GM18909 (cell line): ENCODE data around the gene CD46.

Experiments
- ATAC-seq: cut with Tn5 transposase; IDR thresholded peaks from one replicate; pipeline ENCODE4 v1.9.1; 2021; ENCODE audit warnings: mild to moderate bottlenecking; ENCODE audit not compliant: unreplicated experiment, poor library complexity

Gene CD46

DNA sequence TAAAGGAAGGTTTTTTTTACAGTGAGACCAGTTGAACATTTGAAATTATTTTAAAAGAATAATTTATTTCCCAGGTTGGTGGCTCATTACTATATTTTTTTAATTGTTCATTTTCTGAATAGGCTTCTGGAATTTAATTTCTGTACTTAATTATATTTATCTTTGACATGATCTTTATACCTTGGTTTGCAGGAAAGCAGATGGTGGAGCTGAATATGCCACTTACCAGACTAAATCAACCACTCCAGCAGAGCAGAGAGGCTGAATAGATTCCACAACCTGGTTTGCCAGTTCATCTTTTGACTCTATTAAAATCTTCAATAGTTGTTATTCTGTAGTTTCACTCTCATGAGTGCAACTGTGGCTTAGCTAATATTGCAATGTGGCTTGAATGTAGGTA, 41.5 kb downstream of the CD46 start:
- ATAC-seq: no peak

DNA sequence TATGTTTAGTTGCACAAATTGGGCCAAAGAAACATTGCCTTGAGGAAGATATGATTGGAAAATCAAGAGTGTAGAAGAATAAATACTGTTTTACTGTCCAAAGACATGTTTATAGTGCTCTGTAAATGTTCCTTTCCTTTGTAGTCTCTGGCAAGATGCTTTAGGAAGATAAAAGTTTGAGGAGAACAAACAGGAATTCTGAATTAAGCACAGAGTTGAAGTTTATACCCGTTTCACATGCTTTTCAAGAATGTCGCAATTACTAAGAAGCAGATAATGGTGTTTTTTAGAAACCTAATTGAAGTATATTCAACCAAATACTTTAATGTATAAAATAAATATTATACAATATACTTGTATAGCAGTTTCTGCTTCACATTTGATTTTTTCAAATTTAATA, 43.0 kb downstream of the CD46 start:
- no peak for ATAC-seq

DNA sequence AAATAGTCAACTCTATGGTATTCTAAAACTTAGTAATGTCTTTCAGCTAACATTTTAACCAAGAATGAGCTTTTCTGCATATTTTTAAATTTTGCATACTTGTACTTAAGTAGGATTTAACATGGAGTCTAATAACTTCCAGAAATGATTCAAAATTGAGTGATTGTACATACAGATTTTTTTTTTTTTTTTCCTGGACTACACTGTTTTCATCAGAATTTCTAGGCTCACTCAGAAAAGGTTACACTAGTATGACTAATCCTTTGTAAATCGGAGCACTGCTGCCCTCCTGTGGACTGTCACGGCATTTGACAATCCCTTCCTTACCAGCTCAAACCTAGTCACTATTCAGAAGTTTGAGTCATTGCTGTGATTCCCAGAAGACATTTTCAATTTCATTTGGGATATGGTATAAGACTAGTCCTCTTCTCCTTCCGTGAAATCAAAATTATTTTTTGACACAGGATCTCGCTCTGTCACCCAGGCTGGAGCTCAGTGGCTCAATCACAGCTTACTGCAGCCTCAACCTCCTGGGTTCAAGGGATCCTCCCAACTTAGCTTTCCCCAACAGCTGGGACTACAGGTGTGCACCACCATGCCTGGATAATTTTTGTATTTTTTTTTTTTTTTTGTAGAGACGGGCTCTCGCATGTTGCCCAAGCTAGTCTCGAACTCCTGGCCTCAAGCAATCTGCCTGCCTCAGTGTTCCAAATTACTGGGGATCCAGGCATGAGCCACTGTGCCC, 45.5 kb downstream of the CD46 start:
- ATAC-seq: peak; percentile 73

DNA sequence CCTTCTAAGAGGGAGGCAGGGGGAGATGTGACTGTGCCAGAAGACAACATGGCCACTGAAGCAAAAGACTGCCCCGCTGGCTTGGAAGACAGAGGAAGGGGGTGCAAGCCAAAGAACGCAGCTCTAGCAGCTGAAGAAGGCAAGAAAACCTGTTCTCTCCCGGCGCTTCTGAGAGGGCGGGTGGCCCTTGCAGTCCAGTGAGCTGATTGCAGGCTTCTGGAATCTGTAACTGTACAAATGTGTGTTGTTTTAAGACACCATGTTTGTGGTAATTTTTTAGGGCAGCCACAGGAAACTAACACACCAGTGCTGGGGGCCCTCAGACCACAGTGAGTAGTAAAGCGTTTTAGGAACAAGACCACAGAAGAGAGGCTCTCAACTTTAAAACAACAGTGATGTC, 47.0 kb downstream of the CD46 start:
- peak; percentile 50 for ATAC-seq

DNA sequence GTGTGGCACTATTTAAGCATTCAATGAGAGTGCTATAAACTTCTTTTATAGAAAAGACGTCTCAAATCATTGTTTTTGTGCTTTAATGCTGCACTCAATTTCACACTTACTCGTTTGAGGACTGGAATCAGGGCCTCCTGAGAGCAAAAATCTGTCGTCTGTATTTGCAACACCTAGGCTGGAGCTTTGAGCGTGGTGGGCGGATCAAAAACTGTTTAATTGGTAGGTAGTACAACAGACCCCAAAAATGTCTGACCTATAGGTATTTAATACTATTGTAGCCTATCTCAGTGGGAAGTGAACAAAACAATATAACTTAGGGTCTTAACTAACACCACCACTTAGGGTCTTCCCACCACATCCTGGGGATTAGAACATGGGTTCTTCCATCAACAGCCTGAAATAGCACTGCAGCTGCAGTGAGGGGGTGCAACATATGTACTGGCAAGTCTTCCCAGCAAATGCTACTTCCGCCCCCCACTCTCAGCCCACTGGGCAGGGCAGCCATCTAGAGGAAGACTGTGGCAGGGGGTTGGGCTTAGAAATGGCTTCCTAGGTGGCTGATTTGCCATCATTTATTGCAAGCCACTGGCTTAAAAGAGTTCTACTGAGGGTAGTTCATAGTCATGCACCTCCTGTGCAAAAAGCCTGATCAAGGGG, 48.3 kb downstream of the CD46 start:
- ATAC-seq: no peak

DNA sequence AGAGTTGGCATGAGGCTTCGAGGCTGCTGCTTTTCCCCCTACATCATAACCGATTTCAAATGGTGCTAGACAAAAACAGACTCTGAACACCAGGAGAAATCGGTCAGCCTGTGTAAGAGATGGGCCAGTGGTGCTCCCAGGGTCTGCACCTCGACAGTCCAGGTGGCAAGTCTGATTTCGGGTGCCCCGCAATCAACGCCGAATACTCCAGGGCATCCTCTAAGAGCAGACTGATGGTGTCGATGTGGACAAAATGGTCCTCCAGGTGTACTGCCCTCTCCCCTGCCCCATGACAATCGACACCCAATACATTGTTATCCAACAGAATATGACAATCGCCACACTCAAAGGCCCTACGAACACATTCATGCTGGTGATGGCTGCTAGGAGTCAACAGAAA, 50.0 kb downstream of the CD46 start:
- ATAC-seq: no peak

DNA sequence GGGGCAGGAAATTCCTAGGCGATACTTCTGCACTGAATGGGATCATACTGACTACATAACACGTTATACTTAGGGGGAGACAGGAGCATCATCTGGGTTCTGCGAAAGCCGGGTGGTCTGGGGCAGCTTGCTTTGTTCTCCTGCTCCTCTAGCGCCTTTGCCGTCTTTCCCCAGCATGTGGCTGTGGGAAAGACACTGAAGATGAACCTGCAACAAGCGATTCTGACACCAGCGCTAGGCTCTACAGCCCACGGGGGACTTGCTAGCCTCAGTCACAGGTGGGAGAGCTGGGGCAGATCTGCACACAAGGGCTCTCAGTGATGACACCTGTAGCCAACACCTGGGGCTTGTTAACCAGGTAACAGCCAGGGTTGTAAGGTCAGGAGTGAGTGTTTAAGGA, 51.8 kb downstream of the CD46 start:
- no peak for ATAC-seq

DNA sequence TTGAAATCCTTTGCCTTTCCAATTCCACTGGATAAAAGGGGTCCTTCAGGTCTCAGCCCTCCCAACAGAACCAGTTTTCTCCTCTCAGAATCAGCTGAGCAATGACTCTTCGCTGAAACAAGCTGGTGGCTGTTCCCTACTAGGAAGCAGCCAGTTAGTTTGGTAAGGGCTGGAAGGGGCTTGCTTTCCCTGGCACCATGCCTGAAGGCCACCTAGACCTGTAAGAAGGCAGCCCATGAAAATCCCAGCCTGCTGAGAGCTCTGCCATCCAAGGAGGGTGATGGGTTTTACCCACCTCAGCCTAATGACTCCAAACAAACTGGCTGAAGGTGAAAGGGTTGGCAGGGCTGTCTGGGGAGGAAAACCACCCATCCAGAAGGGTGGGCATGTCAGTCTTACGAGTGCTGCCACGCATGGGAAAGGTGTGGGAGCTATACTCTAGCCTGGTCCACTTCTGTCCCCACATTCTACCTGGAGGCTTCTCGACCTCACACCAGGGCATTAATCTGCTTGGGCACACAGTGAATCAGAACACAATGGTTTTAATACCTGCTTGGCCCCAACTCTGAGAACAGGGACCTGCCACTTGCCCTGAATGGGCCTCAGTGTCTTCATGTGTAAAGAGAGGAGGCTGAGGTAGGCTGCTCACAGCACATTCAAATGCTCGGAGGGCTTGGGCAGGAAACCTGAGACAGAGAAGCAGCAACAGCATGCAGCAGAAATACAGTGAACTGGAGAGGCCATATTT, 53.0 kb downstream of the CD46 start:
- no peak for ATAC-seq

DNA sequence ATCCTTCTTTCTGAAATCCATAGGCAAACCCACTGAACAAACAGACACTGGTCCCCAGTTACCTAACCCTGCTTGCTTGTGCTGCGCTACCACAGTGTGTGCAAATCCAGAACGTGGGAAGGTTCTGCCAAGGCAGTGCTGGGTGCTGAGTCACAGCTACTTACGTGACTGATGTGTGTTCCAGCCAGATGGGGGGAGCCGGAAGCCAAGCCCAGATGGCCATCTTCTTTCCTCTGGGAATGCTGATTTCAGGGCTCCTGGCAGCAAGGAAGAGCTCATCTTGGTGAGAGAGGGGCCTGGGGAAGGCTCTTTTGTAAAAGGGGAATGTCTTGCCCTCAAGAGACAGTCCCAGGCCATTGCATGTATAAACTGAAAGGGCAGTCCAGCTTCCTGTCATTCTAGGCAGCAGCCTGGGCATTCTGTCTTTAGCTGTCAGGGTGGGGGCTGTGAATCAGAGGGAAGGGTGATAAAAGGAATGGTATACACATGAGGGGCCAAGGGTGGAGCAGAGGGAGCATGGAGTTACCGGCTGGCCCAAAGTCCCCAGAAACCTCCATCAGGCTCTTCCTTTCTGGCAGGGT, 54.1 kb downstream of the CD46 start:
- no peak for ATAC-seq

DNA sequence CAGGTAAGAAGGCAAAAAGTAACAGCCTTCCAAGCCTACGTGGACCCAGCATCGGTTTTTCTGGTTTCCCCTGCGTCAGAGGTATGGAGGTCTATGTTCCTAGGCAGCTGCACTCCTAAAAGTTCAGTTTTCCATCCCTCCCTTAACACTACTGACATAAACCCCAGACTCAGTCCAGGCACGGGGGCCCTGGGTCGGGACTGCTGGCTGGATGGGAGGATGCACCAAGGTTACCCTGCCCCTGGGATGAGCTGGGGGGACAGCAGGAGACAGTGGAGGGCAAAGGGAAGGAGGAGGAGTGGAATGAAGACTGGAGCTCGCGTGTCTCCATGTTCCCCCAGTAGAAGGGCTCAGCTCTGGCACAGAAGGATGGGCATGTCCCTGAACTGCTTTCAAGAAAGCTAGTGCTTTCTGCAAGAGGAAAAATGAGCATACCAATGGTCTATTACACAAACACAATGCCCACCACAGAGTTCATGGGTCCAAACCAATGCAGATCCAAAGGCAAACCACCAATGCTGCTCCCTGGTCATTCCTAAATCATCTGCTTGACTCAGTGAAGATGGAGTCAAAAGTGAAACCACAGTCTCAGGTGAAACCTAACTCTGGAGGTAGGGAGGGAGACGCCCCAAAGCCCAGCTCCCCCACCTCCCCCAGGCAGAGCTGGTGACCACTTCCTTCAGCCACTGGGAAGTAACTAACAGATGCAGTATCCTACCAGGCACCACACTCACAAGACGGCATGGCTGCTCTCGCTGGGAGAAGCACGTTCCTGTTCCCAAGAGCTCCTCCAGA, 54.9 kb downstream of the CD46 start:
- no peak for ATAC-seq

DNA sequence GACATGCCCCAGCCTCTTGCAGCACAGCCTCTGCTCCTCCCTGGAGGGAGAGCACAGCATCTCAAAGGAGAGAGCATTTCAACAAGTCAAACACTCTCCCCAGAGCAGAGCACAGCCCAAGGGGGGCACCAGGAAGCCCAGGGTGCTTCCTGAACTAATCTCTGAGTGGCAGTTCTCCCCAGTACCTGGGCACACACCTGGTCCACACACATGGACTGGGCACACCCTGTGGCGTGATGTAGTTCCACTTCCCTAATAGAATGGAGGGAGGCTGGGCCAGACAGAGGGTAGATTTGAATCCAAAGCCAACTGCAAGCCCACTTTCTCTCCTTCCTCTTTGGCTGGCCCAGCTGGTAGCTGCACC, 55.5 kb downstream of the CD46 start:
- no peak for ATAC-seq

DNA sequence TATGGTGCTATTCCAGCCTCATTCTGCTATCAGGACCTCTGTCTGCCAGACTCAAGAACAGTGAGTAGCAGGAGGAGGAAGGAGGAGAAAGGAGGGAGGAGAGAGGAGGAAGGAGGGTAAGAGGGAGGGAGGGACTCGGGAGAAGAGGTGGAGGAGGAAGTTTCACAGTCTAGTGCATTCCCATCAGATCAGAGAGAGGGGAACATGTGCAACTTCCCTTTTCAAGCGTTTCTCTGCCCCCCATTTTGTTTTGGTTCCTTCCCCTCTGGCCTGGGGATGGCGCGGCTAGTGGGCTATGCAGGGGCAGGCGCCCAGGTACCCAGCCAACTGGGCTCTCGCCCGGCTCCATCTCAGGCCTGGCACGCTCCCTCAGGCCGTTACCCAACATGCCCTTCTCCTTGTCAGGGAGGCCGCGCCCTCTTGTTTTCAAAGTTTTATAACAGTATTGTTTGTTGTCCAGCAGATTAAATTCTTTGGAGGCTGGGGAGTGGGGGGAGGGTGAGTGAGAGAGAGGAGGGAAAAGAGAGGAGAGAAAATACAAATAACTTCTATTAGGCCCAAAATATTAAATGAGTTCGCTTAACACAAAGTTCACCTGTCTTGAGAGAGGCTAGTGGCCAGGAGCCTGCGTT, 56.0 kb downstream of the CD46 start:
- ATAC-seq: no peak

DNA sequence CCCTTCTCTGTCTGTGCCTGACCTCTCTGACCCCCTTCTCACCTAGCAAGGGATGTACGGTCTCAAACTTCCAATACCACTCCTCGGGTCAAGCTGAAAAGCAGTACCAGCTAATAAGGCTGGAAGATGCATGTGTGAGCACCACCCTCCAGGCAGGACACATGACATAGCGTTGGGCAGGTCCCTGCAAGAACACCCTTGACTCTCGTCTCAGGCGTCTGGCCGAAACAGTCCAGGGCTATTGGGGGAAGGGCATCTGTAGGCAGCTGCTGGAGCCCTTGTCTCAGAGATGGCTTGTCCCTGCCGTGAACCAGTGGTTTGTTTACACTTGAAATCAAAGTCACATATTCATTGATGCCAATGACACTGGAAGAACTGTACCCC, 56.5 kb downstream of the CD46 start:
- no peak for ATAC-seq

DNA sequence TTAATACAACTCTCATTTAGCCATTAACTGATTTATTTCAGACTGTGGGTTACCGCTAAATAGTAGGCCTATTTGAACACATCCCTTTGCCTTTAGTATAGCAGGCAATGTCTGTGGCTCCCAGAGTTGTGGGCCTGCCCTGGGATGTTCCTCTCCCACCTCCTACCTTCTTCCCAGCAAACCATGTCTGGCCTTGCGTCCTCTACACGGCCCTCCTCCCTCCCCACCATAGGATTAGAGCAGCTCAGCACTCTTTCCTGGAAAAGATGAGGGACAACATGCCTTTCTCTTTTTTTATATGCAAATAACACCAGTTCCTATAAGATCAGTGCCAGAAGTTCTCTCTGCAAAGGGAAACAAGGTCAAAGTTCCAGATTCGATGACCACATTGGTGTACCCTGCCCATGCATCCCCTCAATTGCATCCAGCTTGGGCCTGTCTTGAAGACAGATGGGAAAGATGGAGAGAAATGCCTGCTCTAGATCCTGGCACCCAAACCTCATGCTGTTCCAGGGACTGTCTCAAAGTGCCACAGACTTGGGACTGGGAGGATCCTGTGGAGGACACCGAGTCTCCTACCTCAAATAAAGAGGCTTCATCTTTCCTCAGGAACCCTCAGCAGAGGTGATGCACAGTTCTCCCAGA, 57.2 kb downstream of the CD46 start:
- no peak for ATAC-seq

DNA sequence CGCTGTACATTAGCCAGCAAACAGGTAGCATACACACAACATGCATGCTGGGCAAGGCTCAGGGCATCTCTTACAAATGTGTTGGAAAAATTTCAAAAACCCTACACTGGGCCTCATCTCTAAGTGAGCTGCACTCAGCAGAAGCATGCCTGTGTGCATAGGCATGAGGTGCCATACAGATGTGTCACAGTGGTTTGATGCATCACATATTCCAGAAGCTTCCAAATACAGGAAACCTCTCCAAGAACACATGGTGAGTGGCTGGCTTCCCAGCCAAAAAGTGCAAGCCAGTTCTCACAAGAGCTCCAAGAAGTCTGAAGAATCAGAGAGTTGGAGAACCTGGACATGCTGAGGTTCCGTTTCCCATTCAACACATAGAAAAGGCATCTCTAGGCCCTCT, 58.3 kb downstream of the CD46 start:
- ATAC-seq: no peak

DNA sequence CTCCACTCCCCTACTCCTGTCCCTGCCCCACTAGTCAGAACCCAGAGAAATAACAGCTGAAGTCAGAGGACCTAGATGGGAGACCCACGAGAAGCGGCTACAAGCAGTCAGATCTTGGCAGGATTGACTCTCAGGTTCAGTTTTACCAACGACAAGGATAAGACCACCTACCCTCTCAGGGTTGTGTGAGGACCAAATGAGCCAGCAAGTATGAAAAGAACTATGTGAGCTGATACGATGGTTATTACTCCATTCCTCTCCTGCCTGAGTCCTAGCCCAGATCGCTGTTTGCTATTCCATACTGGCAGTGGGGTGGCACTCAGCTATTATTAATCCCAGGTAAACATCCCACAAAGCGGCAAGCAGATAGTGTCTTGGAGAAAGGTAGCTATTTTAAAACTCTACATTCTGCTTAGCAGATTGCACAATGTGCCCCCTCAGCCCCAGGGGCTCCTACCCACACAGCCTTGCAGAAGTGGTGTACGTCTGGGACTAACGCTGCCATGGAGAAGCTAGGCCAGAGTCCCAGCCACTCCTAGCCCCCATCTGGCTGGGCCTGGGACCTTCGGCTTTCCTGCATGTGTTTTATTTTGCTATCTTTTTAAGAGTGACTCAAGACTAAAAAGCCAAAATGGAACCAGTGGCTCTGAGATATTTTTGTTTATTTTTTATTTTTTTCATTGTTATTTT, 58.9 kb downstream of the CD46 start:
- ATAC-seq: no peak

DNA sequence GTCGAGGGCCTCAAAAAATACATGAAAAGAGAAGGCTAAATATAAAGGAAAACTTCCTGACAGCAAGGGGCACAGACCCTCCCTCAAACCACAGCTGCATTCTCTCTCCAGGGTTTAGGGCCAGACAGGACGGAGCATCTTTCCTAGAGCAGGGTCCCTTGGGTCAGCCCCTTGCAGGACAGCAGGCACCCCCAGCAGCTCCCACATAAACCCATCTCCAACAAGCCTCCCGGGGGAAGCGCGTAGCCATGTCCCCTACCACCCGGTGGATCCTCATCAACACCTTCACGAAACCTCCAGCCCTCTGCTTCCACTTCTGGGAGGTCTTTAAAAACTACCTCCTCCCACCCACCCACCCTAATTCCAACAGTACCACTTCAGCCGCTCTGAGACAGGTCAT, 59.5 kb downstream of the CD46 start:
- ATAC-seq: no peak

DNA sequence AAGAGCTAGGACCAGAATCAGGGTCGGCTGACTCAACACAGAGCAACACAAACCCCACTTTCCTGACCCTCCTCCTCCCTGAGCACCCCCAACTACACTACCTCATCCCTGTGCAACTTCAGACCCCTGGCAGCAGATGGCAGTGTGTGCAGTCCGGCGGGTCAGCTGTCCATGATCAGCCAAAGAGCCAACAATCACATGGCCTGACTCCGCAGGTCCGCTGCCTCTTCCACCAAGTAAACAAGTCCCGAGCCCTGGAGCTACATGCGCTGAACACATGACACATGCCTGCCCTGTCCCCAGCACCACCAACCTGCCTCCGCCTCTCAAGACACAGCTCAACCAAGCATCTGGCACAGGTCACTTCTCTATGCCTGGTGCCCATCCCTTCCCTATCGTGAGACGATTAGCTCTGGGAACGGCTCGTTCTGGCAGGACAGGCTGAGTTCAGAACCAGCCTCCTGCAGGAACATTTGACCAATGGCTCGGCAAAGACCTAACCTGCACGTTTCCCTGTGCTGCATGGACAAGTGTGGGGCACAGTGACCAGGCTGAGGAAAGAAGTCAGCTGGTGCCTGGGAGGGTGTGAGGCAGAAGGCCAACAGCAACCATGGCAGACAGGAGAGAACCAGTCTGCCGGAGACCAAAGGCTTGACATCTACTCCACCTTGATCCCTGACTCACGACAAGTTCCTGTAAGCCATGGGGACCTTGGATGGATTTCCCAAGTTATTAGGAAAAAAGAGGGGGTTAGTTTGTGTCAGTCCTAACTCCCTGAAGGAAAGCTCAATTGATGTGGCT, 60.3 kb downstream of the CD46 start:
- ATAC-seq: no peak
